OCI-LY3 (cell line): Measurements from ENCODE around the gene COL4A2.

Experiments
- EZH2phosphoT487 ChIP-seq: fragments of 200-600 bp; shearing (Covaris generic); IDR thresholded peaks from 2 replicates; pipeline ENCODE4 v1.6.1; 2018; ENCODE audit warnings: antibody characterized with exemption, mixed run types, low read depth
- TF ChIP-seq, protein P1 (sequence below): fragments of 200-600, 300-600 bp; sonication (generic); IDR thresholded peaks from 2 replicates; pipeline ENCODE4 v1.5.1; 2014; ENCODE audit warnings: antibody characterized with exemption, low read length, low read depth

GRCh38 chr13:110259651-110260050, 47.4 kb upstream of the COL4A2 start:
- TF ChIP-seq, protein P1, sequence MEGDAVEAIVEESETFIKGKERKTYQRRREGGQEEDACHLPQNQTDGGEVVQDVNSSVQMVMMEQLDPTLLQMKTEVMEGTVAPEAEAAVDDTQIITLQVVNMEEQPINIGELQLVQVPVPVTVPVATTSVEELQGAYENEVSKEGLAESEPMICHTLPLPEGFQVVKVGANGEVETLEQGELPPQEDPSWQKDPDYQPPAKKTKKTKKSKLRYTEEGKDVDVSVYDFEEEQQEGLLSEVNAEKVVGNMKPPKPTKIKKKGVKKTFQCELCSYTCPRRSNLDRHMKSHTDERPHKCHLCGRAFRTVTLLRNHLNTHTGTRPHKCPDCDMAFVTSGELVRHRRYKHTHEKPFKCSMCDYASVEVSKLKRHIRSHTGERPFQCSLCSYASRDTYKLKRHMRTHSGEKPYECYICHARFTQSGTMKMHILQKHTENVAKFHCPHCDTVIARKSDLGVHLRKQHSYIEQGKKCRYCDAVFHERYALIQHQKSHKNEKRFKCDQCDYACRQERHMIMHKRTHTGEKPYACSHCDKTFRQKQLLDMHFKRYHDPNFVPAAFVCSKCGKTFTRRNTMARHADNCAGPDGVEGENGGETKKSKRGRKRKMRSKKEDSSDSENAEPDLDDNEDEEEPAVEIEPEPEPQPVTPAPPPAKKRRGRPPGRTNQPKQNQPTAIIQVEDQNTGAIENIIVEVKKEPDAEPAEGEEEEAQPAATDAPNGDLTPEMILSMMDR: no peak
- TF ChIP-seq EZH2phosphoT487: no peak
